Psoas muscle (tissue), 8 donors: ENCODE results near the gene PRKD2. TPM values are rescaled to one million over a fixed set of nuclear protein-coding genes. Genes with fewer than 3 reads are reported as not detected.

Experiments
- ATAC-seq, 4 donors: fragments of 200-7000 bp; cut with Tn5 transposase; one replicate each; pipeline ENCODE4 v1.9.1; 2020; ENCODE audit warnings: moderate library complexity in 3 of 4, mild to moderate bottlenecking in 2 of 4
- DNase-seq, 2 donors: peaks; one replicate each; pipeline ENCODE4 v3.0.0-alpha.2; 2020
- H3K27ac ChIP-seq: fragments of 200-600 bp; one replicate; pipeline ENCODE4 v1.8.0; 2022
- H3K27me3 ChIP-seq, 3 donors: fragments of 200-600 bp in 1 of 3; one replicate each; pipeline versions ENCODE4 v1.6.1 to v1.8.0; 2013 to 2022; ENCODE audit warnings: low read length in 2 of 3, mild to moderate bottlenecking in 2 of 3, moderate library complexity in 1 of 3; ENCODE audit not compliant: insufficient read depth in 3 of 3
- H3K36me3 ChIP-seq, 2 donors: fragments of 200-600 bp in 1 of 2; one replicate each; pipeline versions ENCODE4 v1.6.1 to v1.8.0; 2013 to 2022; ENCODE audit warnings: low read depth in 1 of 2, mild to moderate bottlenecking in 1 of 2, moderate library complexity in 1 of 2; ENCODE audit not compliant: insufficient read depth in 1 of 2
- H3K4me1 ChIP-seq: fragments of 200-600 bp; one replicate; pipeline ENCODE4 v1.8.0; 2022
- H3K4me3 ChIP-seq: fragments of 200-600 bp; one replicate; pipeline ENCODE4 v1.8.0; 2022; ENCODE audit warnings: mild to moderate bottlenecking
- H3K9me3 ChIP-seq: fragments of 200-600 bp; one replicate; pipeline ENCODE4 v1.8.0; 2022
- WGBS, 3 donors: extraction: QIAGEN DNeasy Blood & Tissue Kit; methylation state at CpG; one replicate each; pipeline versions ENCODE4 v1.1.6 to v1.1.7; 2013; 5-methylcytosine and 5-hydroxymethylcytosine counted together
- intact Hi-C, 2 donors: fragments of 100-400 bp; cut with DNase I; formaldehyde crosslinking; loops; one replicate each; pipeline versions ENCODE4 v1.11.0 to v1.14.2; 2022
- polyA plus RNA-seq, 3 donors: library from polyadenylated mRNA; stranded (reverse); fragments of 200-250 nt; gene quantifications; one replicate each; pipeline ENCODE4 v1.2.3, GENCODE V29; 2013
- total RNA-seq, 4 donors: library from RNA; stranded (reverse); fragmentation: NEBNext Ultra II Directional in 2 of 4; extraction: Animal tissue kit (Norgen Biotek cat#: 25700) in 2 of 4; gene quantifications; one replicate each; pipeline versions ENCODE4 v1.2.1 to v1.2.4, GENCODE V29; 2021 to 2023
- TF ChIP-seq, protein P1 (sequence below): fragments of 200-600 bp; IDR thresholded peaks from one replicate; pipeline ENCODE4 v1.8.0; 2022; ENCODE audit warnings: antibody characterized with exemption
- donor health status: healthy with polysubstance abuse.
- donor health status: DM: no; HTN: no; CAD: no; lungs with moderate emphysema.
- donor health status: Bipolar disorder and iron deficiency.
- donor health status: healthy.
- donor health status: DM: yes; HTN: yes; CAD: no.
- donor health status: DM: no; HTN: no; CAD: no.
- donor health status: DM: no; HTN: no; CAD: no.
- donor health status: DM: yes; HTN: yes; CAD: no.

The PRKD2 gene
- total and polyA plus RNA-seq, 7 donors, result 4.0 to 9.1 (median 6.9) TPM

GRCh38 chr19:46742926-46743480, 26.1 kb upstream of the PRKD2 start:
- Histone ChIP-seq H3K27ac (no peak overlapping the region), H3K36me3 (peaks cover 0 to 10% of the 10 kb centered on the region in 2 donors), H3K4me1 (peaks cover 65% of the 10 kb centered on the region), H3K27me3 (no peaks in the 10 kb centered on the region), H3K4me3 (no peak overlapping the region), H3K9me3 (no peaks in the 10 kb centered on the region)
- intact Hi-C loops, result no loop called here
- TF ChIP-seq, protein P1, sequence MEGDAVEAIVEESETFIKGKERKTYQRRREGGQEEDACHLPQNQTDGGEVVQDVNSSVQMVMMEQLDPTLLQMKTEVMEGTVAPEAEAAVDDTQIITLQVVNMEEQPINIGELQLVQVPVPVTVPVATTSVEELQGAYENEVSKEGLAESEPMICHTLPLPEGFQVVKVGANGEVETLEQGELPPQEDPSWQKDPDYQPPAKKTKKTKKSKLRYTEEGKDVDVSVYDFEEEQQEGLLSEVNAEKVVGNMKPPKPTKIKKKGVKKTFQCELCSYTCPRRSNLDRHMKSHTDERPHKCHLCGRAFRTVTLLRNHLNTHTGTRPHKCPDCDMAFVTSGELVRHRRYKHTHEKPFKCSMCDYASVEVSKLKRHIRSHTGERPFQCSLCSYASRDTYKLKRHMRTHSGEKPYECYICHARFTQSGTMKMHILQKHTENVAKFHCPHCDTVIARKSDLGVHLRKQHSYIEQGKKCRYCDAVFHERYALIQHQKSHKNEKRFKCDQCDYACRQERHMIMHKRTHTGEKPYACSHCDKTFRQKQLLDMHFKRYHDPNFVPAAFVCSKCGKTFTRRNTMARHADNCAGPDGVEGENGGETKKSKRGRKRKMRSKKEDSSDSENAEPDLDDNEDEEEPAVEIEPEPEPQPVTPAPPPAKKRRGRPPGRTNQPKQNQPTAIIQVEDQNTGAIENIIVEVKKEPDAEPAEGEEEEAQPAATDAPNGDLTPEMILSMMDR, result no peak
- ATAC-seq, result no peak
- WGBS, 3 donors, result 72 to 78% (median 73%) methylated on average over 4 of the region's 4 CpGs
- no peak for DNase-seq

- intact Hi-C loops, result no loop called here
- H3K27me3 ChIP-seq, result no peaks in the 10 kb centered on the region
- no peaks in the 10 kb centered on the region for H3K9me3 ChIP-seq
- 80 to 82% (median 81%) methylated on average over 17 of the region's 17 CpGs for WGBS, 3 donors
- ATAC-seq (no peak), DNase-seq (no peak)
- H3K36me3 ChIP-seq, result peaks cover 0 to 22% of the 10 kb centered on the region in 2 donors
- peaks cover 64% of the 10 kb centered on the region for H3K4me1 ChIP-seq
- no peak overlapping the region for H3K4me3 ChIP-seq
- TF ChIP-seq, protein P1, result no peak
- peak overlapping the region; percentile 79 for H3K27ac ChIP-seq
Observed at GRCh38 chr19:46741447-46741846, 24.5 kb upstream of the PRKD2 start.

GRCh38 chr19:46739290-46739771, 22.4 kb upstream of the PRKD2 start:
- H3K4me1 ChIP-seq, result peaks cover 56% of the 10 kb centered on the region
- WGBS, 3 donors, result 22 to 27% (median 25%) methylated on average over 14 of the region's 14 CpGs
- peak; percentile 86 to 95 for DNase-seq
- intact Hi-C loops, result no loop called here
- no peaks in the 10 kb centered on the region for H3K9me3 ChIP-seq
- peak overlapping the region; percentile 79 for H3K27ac ChIP-seq
- TF ChIP-seq, protein P1, result no peak
- H3K27me3 ChIP-seq, result no peaks in the 10 kb centered on the region
- no peak overlapping the region for H3K4me3 ChIP-seq
- ATAC-seq, result peak; percentile 93 to 96 (median 94)
- H3K36me3 ChIP-seq, result peaks cover 0 to 42% of the 10 kb centered on the region in 2 donors

DNA sequence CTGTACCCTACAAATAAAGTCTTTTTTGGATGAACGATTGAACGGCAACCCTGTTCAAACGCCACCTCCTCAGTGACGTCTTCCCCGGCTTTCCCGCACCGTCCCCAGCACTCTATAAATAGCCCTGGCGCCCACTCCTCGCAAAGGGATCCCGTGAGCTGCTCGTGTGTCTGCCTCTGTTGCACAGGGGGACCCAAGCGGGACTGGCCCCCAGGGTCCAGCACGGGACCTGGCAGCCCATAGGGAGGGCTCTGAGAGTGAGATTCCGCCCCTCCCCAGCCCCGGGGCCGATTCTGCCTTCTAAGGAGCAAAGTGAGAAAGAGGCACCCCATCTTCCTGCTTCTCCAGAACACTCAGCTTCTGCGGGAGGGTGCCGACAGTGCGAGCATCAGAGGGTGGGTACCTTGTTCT, 20.9 kb upstream of the PRKD2 start:
- Histone ChIP-seq H3K36me3 (peaks cover 0 to 57% of the 10 kb centered on the region in 2 donors), H3K9me3 (no peaks in the 10 kb centered on the region), H3K4me3 (no peak overlapping the region), H3K27me3 (no peaks in the 10 kb centered on the region), H3K27ac (no peak overlapping the region), H3K4me1 (peaks cover 41% of the 10 kb centered on the region)
- ATAC-seq (no peak), DNase-seq (no peak)
- WGBS, 3 donors, result 52 to 62% (median 54%) methylated on average over 19 of the region's 19 CpGs
- TF ChIP-seq, protein P1, result no peak
- intact Hi-C loops, result no loop called here

- no peaks in the 10 kb centered on the region for H3K27me3 ChIP-seq
- H3K9me3 ChIP-seq, result no peaks in the 10 kb centered on the region
- H3K27ac ChIP-seq, result no peak overlapping the region
- DNase-seq (no peak), ATAC-seq (no peak)
- TF ChIP-seq, protein P1, result no peak
- H3K4me1 ChIP-seq, result peaks cover 40% of the 10 kb centered on the region
- H3K36me3 ChIP-seq, result peaks cover 0 to 62% of the 10 kb centered on the region in 2 donors
- H3K4me3 ChIP-seq, result no peak overlapping the region
- 66 to 75% (median 70%) methylated on average over 7 of the region's 7 CpGs for WGBS, 3 donors
- intact Hi-C loops, result no loop called here
Observed at GRCh38 chr19:46737298-46737654, 20.4 kb upstream of the PRKD2 start.
